SK-N-MC (cell line): ENCODE results near the gene MS4A15.

Source experiments
- EZH2 ChIP-seq: fragments of 200-600 bp; sonication (generic); IDR thresholded peaks from one replicate; pipeline ENCODE4 v1.6.1; 2017; ENCODE audit warnings: antibody characterized with exemption
- POLR2AphosphoS5 ChIP-seq: IDR thresholded peaks from 2 replicates; pipeline ENCODE4 v1.6.1; 2012; ENCODE audit warnings: mild to moderate bottlenecking, low read depth, low read length, borderline replicate concordance

DNA sequence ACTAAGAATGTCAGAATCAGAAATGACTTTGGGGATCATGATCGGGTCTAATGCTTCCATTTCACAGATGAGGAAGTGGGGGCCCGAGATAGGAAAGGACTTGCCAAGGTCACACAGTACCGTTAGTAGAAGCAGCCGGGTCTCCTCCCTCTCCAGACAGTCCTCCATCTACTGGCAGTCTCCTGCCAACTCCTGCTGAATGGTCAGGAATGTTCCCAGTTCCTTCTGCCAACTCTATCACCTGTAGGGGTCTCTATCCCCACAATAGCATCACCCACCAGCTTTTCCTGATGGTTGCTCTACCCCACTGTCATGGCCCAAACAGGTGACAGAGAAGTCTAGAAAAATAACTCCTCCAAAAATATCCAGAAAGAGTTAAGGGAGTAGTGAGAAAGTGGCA, 61.4 kb downstream of the MS4A15 start:
- TF ChIP-seq EZH2: no peak
- no peak for TF ChIP-seq POLR2AphosphoS5
